Endodermal cell (in vitro differentiated cells): Measurements from ENCODE around the gene SNPH. TPM values are rescaled to one million over a fixed set of nuclear protein-coding genes. Genes with fewer than 3 reads are reported as not detected.

Source experiments
- DNase-seq: peaks from one replicate; pipeline ENCODE4 v3.0.0-alpha.2; 2017
- H3K27ac ChIP-seq: 2 replicates; pipeline ENCODE4 v1.5.1; 2013; ENCODE audit warnings: mild to moderate bottlenecking, low read depth, low read length, moderate library complexity
- H3K27me3 ChIP-seq: 2 replicates; pipeline ENCODE4 v1.6.1; 2013; ENCODE audit warnings: mild to moderate bottlenecking, low read length, moderate library complexity; ENCODE audit not compliant: insufficient read depth, control insufficient read depth, poor library complexity, severe bottlenecking
- H3K36me3 ChIP-seq: 2 replicates; pipeline ENCODE4 v1.7.0; 2013; ENCODE audit warnings: mild to moderate bottlenecking, low read length, moderate library complexity; ENCODE audit not compliant: control insufficient read depth, insufficient read depth
- H3K4me1 ChIP-seq: one replicate; pipeline ENCODE4 v1.7.0; 2013; ENCODE audit warnings: low read length; ENCODE audit not compliant: control insufficient read depth, insufficient read depth
- H3K4me3 ChIP-seq: 2 replicates; pipeline ENCODE4 v1.5.1; 2013; ENCODE audit warnings: mild to moderate bottlenecking, low read length, moderate library complexity
- H3K9ac ChIP-seq: 2 replicates; pipeline ENCODE4 v1.6.1; 2013; ENCODE audit warnings: mild to moderate bottlenecking, low read length, moderate library complexity; ENCODE audit not compliant: poor library complexity, severe bottlenecking; ENCODE audit errors: extremely low read depth
- H3K9me3 ChIP-seq: 2 replicates; pipeline ENCODE4 v1.6.1; 2013; ENCODE audit warnings: mild to moderate bottlenecking, low read length, moderate library complexity; ENCODE audit not compliant: control insufficient read depth
- H3K27ac Mint-ChIP-seq: 2 replicates; pipeline ENCODE4 v1.8.0; 2020; ENCODE audit warnings: mixed read lengths
- H3K27me3 Mint-ChIP-seq: 2 replicates; pipeline ENCODE4 v1.8.0; 2021; ENCODE audit warnings: mild to moderate bottlenecking, mixed read lengths; ENCODE audit not compliant: insufficient read depth
- H3K36me3 Mint-ChIP-seq: 2 replicates; pipeline ENCODE4 v1.8.0; 2020; ENCODE audit warnings: low read depth, mixed read lengths
- H3K4me1 Mint-ChIP-seq: 2 replicates; pipeline ENCODE4 v1.8.0; 2020; ENCODE audit warnings: mixed read lengths
- H3K4me3 Mint-ChIP-seq: 2 replicates; pipeline ENCODE4 v1.8.0; 2020; ENCODE audit warnings: mild to moderate bottlenecking, moderate library complexity, mixed read lengths
- H3K9me3 Mint-ChIP-seq: 2 replicates; pipeline ENCODE4 v1.8.0; 2020; ENCODE audit warnings: mild to moderate bottlenecking, mixed read lengths
- CTCF ChIP-seq: fragments of 200-600 bp; sonication (generic); conservative IDR thresholded peaks from 2 replicates; pipeline ENCODE4 v1.5.0; 2021; ENCODE audit warnings: antibody characterized with exemption, mild to moderate bottlenecking
- WGBS, 2 experiments: methylation state at CpG; one replicate each; pipeline versions ENCODE4 v1.1.5 to v1.1.7; 2013; ENCODE audit warnings: missing lambda C conversion rate in 2 of 2, mixed read lengths in 1 of 2; ENCODE audit not compliant: insufficient coverage in 1 of 2, insufficient read length in 1 of 2; 5-methylcytosine and 5-hydroxymethylcytosine counted together
- total RNA-seq, 2 donors: library from RNA; stranded (reverse); fragmentation: NEBNext Ultra II Directional in 1 of 2; extraction: Animal tissue kit (Norgen Biotek cat#: 25700) in 1 of 2; gene quantifications; 2 replicates in 1 of 2; 3 replicates in 1 of 2; pipeline ENCODE4 v1.2.1, GENCODE V29; 2021

SNPH gene
- total RNA-seq, 2 donors from 2014 or later = 2.2 to 4.9 TPM

- no peaks in the 10 kb centered on the region for H3K4me1 Mint-ChIP-seq
- Histone ChIP-seq H3K36me3 (no peaks in the 10 kb centered on the region), H3K4me3 (no peak overlapping the region), H3K9me3 (no peaks in the 10 kb centered on the region), H3K27me3 (peaks cover 4% of the 10 kb centered on the region), H3K27ac (no peak overlapping the region), H3K9ac (no peak overlapping the region), H3K4me1 (no peaks in the 10 kb centered on the region)
- no peak for TF ChIP-seq CTCF
- H3K36me3 Mint-ChIP-seq = no peaks in the 10 kb centered on the region
- H3K4me3 Mint-ChIP-seq = no peak overlapping the region
- DNase-seq = no peak
- H3K27ac Mint-ChIP-seq = no peak overlapping the region
- 71 to 78% methylated on average over 2 to 6 of the region's 6 CpGs for WGBS, 2 experiments
- no peaks in the 10 kb centered on the region for H3K9me3 Mint-ChIP-seq
- H3K27me3 Mint-ChIP-seq = peaks cover 22% of the 10 kb centered on the region
Measured at GRCh38 chr20:1320016-1320415, 53.9 kb downstream of the SNPH start.

- no peak overlapping the region for H3K27ac Mint-ChIP-seq
- Histone ChIP-seq H3K9ac (no peak overlapping the region), H3K4me3 (no peak overlapping the region), H3K36me3 (no peaks in the 10 kb centered on the region), H3K27me3 (peaks cover 4% of the 10 kb centered on the region), H3K27ac (no peak overlapping the region), H3K4me1 (no peaks in the 10 kb centered on the region), H3K9me3 (no peaks in the 10 kb centered on the region)
- H3K9me3 Mint-ChIP-seq = no peaks in the 10 kb centered on the region
- no peaks in the 10 kb centered on the region for H3K36me3 Mint-ChIP-seq
- 83 to 86% methylated on average over 8 to 17 of the region's 17 CpGs for WGBS, 2 experiments
- H3K4me1 Mint-ChIP-seq = no peaks in the 10 kb centered on the region
- H3K27me3 Mint-ChIP-seq = peaks cover 19% of the 10 kb centered on the region
- no peak overlapping the region for H3K4me3 Mint-ChIP-seq
- no peak for TF ChIP-seq CTCF
- no peak for DNase-seq
Measured at GRCh38 chr20:1320902-1321653, 55.0 kb downstream of the SNPH start.

DNA sequence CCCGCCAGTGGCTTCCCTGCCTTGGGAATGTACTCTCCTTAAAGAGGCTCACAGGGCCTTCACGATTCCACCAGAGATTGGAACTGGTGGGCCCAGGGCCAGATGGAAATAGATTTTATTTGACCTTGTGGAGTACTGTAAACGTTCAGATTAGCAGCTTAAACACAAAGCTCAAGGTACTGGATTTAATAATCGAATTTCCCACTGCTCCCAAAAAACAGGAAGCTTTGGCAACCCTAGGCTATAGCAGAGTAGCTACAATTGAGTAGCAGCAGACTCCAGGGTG, 55.5 kb downstream of the SNPH start:
- peaks cover 18% of the 10 kb centered on the region for H3K27me3 Mint-ChIP-seq
- no peak for DNase-seq
- no peak overlapping the region for H3K27ac ChIP-seq
- peaks cover 4% of the 10 kb centered on the region for H3K27me3 ChIP-seq
- no peak for TF ChIP-seq CTCF
- no peaks in the 10 kb centered on the region for H3K36me3 Mint-ChIP-seq
- H3K4me1 ChIP-seq = no peaks in the 10 kb centered on the region
- no peak overlapping the region for H3K4me3 ChIP-seq
- WGBS, 2 experiments = 86 to 96% methylated on average over 4 of the region's 4 CpGs
- H3K4me3 Mint-ChIP-seq = no peak overlapping the region
- no peaks in the 10 kb centered on the region for H3K36me3 ChIP-seq
- no peaks in the 10 kb centered on the region for H3K9me3 Mint-ChIP-seq
- H3K4me1 Mint-ChIP-seq = no peaks in the 10 kb centered on the region
- no peak overlapping the region for H3K27ac Mint-ChIP-seq
- no peak overlapping the region for H3K9ac ChIP-seq
- H3K9me3 ChIP-seq = no peaks in the 10 kb centered on the region
